PFSK-1 (cell line): ENCODE data around the gene TSPAN32.

ENCODE experiments used
- FOXP2 ChIP-seq: optimal IDR thresholded peaks from 2 replicates; pipeline ENCODE3; 2011; ENCODE audit warnings: borderline replicate concordance, control low read depth, inconsistent platforms; ENCODE audit not compliant: insufficient read depth; ENCODE audit errors: extremely low read length, extremely low read depth
- POLR2AphosphoS5 ChIP-seq: IDR thresholded peaks from 2 replicates; pipeline ENCODE4 v1.6.1; 2012; ENCODE audit warnings: low read depth, mild to moderate bottlenecking, control low read depth, low read length, moderate library complexity
- SIN3A ChIP-seq: IDR thresholded peaks from 2 replicates; pipeline ENCODE4 v1.6.1; 2012; ENCODE audit warnings: mild to moderate bottlenecking, low read length, moderate library complexity, borderline replicate concordance; ENCODE audit not compliant: insufficient read depth
- TAF1 ChIP-seq: IDR thresholded peaks from 2 replicates; pipeline ENCODE4 v1.6.1; 2012; ENCODE audit warnings: low read length, control low read depth, borderline replicate concordance; ENCODE audit not compliant: insufficient read depth
- TF ChIP-seq, protein P1 (sequence below), 2 experiments: IDR thresholded peaks; 2 replicates each; pipeline versions ENCODE4 v1.6.1 to v1.8.0; 2011 to 2012; ENCODE audit warnings: low read depth in 2 of 2, low read length in 2 of 2, control low read depth in 1 of 2, inconsistent platforms in 1 of 2, mild to moderate bottlenecking in 1 of 2, moderate library complexity in 1 of 2; ENCODE audit not compliant: insufficient read depth in 1 of 2

Gene TSPAN32

GRCh38 chr11:2273311-2273710, 28.5 kb upstream of the TSPAN32 start:
- TF ChIP-seq FOXP2 (no peak), SIN3A (no peak), POLR2AphosphoS5 (no peak), TAF1 (no peak)
- TF ChIP-seq, protein P1, sequence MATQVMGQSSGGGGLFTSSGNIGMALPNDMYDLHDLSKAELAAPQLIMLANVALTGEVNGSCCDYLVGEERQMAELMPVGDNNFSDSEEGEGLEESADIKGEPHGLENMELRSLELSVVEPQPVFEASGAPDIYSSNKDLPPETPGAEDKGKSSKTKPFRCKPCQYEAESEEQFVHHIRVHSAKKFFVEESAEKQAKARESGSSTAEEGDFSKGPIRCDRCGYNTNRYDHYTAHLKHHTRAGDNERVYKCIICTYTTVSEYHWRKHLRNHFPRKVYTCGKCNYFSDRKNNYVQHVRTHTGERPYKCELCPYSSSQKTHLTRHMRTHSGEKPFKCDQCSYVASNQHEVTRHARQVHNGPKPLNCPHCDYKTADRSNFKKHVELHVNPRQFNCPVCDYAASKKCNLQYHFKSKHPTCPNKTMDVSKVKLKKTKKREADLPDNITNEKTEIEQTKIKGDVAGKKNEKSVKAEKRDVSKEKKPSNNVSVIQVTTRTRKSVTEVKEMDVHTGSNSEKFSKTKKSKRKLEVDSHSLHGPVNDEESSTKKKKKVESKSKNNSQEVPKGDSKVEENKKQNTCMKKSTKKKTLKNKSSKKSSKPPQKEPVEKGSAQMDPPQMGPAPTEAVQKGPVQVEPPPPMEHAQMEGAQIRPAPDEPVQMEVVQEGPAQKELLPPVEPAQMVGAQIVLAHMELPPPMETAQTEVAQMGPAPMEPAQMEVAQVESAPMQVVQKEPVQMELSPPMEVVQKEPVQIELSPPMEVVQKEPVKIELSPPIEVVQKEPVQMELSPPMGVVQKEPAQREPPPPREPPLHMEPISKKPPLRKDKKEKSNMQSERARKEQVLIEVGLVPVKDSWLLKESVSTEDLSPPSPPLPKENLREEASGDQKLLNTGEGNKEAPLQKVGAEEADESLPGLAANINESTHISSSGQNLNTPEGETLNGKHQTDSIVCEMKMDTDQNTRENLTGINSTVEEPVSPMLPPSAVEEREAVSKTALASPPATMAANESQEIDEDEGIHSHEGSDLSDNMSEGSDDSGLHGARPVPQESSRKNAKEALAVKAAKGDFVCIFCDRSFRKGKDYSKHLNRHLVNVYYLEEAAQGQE (IDR thresholded peaks at IDR 0.05; ENCODE audit: insufficient read depth in 1 of 2, low read depth in 2 of 2, low read length in 2 of 2), result no peak

DNA sequence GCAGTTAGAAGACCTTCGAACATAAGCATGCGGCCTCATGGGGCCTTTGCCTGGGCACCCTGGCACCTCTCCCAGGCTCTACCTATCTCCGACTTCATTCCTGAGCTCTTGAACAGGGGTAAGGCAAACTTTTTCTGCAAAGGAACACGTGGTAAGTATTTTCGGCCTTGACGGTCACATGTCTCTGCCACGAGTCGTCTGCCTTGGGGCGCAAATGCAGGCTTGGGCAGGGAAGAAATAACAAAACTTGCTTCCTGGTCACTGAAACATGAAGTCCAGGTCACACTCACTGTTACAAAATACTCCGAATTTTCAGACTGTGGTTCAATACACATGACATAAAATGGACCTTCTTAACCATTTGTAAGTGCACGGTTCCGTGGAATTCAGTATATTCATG, 28.0 kb upstream of the TSPAN32 start:
- no peak for TF ChIP-seq TAF1

DNA sequence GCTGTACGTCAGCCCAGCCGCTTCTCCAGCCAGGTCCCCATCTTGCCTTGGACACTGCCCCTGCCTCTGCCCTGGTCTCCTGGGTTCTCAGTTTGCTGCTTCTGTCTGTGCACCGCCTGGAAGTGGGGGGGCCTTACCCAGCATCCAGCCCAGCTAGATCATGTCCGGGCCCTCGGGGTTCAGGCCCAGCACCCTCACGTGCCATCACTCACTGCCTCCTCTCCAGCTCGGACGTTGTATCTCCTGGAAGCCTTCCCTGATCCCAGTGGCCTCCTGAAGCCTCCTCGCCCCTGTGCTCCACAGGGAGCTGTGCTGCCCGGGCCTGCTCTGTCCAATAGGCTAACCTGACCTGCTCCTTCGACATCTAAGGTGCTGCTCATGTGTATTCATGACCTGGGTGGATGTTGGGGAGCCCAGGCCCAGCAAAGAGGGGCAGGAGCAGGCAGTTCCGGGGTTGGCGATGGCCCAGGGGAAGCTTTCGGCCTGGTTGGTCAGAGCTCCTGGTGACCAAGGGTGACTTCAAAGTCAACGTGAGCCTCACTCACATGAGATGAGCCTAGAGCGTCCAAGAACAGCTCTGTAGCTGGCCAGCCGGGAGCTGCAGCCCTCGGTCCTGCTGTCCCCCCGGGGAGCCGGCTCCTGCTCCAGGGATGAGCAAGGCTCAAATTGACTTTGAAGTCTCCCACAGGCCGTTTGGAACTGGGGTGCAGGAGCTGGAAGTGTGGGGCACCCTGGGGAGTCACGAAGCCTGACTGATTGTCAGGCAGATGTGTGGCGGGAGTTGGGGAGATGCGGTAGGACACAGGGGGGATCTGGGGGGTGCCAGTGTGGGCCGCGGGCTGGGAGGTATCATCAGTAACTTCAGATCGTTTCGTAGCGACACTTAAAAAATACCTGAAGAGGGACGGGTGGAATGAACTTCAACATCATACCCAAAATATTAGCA, 26.2 kb upstream of the TSPAN32 start:
- TF ChIP-seq, protein P1 (IDR thresholded peaks at IDR 0.05; ENCODE audit: insufficient read depth in 1 of 2, low read depth in 2 of 2, low read length in 2 of 2), result no peak
- TF ChIP-seq SIN3A (no peak), TAF1 (no peak), POLR2AphosphoS5 (no peak), FOXP2 (no peak)

DNA sequence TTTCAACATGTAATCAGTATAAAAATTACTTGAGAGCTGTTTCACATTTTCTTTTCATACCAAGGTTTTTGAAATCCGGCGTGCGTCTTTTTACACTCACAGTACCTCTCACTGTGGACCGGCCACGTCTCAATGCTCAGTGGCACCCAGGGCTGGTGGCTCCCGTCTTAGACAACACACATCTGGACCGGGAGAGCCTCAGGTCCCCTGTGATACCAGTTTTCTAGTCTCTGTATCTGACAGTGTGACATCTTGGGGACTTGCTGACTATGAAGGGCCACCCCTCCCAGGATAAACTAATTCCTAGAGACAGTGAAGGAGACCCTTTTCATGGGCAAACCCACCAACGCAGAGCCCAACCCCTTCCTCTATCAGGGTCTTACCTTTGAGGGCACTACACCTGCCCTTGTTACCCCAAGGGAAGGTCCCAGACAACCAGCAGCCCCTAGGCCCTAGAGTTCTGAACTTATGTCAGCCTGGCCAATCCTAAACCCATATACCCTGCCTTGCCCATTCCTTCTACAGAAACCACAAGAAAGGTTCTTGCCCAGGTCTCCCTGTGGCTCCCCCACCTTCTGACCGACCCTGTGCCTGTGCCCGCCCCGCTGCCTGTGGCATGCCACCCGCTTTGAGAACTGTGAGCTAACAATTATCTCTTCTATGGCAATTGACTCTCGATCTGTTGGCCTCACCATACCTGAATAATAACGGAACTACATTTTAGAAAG, 25.4 kb upstream of the TSPAN32 start:
- TF ChIP-seq SIN3A (no peak), FOXP2 (no peak), POLR2AphosphoS5 (no peak), TAF1 (no peak)
- TF ChIP-seq, protein P1 (IDR thresholded peaks at IDR 0.05; ENCODE audit: insufficient read depth in 1 of 2, low read depth in 2 of 2, low read length in 2 of 2), result no peak

- TF ChIP-seq, protein P1 (IDR thresholded peaks at IDR 0.05; ENCODE audit: insufficient read depth in 1 of 2, low read depth in 2 of 2, low read length in 2 of 2), result no peak
- TF ChIP-seq FOXP2 (no peak), TAF1 (no peak), SIN3A (no peak), POLR2AphosphoS5 (no peak)
These were observed 24.8 kb upstream of the TSPAN32 start for GRCh38 chr11:2277008-2277346.
